ENCODE results near the gene LGI1. TPM values are rescaled to one million over a fixed set of nuclear protein-coding genes. Genes with fewer than 3 reads are reported as not detected.

Gene LGI1
- total and polyA plus RNA-seq, 2 donors from 2014 or later = not detected

DNA sequence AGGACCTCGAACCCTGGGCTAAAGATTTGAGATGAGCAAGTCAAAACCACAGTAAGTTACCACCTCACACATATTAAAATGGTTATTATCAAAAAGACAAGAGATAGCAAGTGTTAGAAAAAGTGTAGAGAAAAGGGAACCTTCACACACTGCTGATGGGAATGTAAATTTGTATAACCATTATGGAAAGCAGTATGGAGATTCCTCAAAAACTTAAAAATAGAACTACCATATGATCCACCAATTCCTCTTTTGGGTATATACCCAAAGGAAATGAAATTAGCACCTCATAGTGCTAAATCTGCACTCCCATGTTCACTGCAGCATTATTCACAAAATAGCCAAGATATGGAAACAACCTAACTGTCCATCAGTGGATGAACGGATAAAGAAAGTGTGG, 34.6 kb upstream of the LGI1 start:
- DNase-seq (no peak), FAIRE-seq (no peak)
- Histone ChIP-seq H3K27ac (ENCODE audit: low read depth in 2 of 2, low read length in 2 of 2) (no peak overlapping the region), H3K36me3 (ENCODE audit: control insufficient read depth in 2 of 3, insufficient read depth in 3 of 3, low read length in 3 of 3) (no peaks in the 10 kb centered on the region), H3K9ac (ENCODE audit: low read length in 3 of 3) (no peak overlapping the region), H3K9me3 (ENCODE audit: control insufficient read depth in 2 of 3, insufficient read depth in 1 of 3, low read length in 3 of 3) (no peaks in the 10 kb centered on the region), H3K4me3 (ENCODE audit: low read length in 3 of 3) (no peak overlapping the region), H3K4me1 (ENCODE audit: control insufficient read depth in 2 of 3, insufficient read depth in 2 of 3, low read depth in 1 of 3, low read length in 3 of 3) (no peaks in the 10 kb centered on the region), H3K27me3 (ENCODE audit: control insufficient read depth, insufficient read depth, low read length) (no peaks in the 10 kb centered on the region)
- TF ChIP-seq, protein P1, sequence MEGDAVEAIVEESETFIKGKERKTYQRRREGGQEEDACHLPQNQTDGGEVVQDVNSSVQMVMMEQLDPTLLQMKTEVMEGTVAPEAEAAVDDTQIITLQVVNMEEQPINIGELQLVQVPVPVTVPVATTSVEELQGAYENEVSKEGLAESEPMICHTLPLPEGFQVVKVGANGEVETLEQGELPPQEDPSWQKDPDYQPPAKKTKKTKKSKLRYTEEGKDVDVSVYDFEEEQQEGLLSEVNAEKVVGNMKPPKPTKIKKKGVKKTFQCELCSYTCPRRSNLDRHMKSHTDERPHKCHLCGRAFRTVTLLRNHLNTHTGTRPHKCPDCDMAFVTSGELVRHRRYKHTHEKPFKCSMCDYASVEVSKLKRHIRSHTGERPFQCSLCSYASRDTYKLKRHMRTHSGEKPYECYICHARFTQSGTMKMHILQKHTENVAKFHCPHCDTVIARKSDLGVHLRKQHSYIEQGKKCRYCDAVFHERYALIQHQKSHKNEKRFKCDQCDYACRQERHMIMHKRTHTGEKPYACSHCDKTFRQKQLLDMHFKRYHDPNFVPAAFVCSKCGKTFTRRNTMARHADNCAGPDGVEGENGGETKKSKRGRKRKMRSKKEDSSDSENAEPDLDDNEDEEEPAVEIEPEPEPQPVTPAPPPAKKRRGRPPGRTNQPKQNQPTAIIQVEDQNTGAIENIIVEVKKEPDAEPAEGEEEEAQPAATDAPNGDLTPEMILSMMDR (IDR thresholded peaks at IDR 0.05; ENCODE audit: borderline replicate concordance, extremely low read depth, insufficient read depth) = no peak
- intact Hi-C loops (cut with DNase I) = no loop called here

DNA sequence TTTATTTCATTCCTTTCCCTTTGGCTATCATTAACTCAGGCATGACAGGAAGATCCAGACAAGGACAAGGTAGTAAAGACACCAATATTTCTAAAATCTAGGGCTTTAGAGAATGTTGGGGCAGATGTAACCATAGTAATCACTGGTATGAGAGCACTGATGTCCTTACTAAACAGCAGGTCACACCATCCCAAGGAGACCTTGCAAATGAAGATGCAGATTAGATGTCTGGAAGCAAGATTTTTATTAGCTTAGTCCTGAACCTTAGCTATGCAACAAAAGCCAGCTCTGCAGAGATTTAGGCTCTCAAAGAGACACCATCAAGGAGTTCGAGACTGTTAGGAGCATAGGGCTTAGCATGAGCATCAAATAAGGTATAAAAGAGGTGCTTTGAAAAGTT, 31.7 kb upstream of the LGI1 start:
- Histone ChIP-seq H3K36me3 (ENCODE audit: control insufficient read depth in 2 of 3, insufficient read depth in 3 of 3, low read length in 3 of 3) (no peaks in the 10 kb centered on the region), H3K9me3 (ENCODE audit: control insufficient read depth in 2 of 3, insufficient read depth in 1 of 3, low read length in 3 of 3) (no peaks in the 10 kb centered on the region), H3K27ac (ENCODE audit: low read depth in 2 of 2, low read length in 2 of 2) (no peak overlapping the region), H3K4me3 (ENCODE audit: low read length in 3 of 3) (no peak overlapping the region), H3K27me3 (ENCODE audit: control insufficient read depth, insufficient read depth, low read length) (no peaks in the 10 kb centered on the region), H3K9ac (ENCODE audit: low read length in 3 of 3) (no peak overlapping the region), H3K4me1 (ENCODE audit: control insufficient read depth in 2 of 3, insufficient read depth in 2 of 3, low read depth in 1 of 3, low read length in 3 of 3) (no peaks in the 10 kb centered on the region)
- intact Hi-C loops (cut with DNase I) = no loop called here
- FAIRE-seq (no peak), DNase-seq (no peak)
- TF ChIP-seq, protein P1 (IDR thresholded peaks at IDR 0.05; ENCODE audit: borderline replicate concordance, extremely low read depth, insufficient read depth) = no peak

DNA sequence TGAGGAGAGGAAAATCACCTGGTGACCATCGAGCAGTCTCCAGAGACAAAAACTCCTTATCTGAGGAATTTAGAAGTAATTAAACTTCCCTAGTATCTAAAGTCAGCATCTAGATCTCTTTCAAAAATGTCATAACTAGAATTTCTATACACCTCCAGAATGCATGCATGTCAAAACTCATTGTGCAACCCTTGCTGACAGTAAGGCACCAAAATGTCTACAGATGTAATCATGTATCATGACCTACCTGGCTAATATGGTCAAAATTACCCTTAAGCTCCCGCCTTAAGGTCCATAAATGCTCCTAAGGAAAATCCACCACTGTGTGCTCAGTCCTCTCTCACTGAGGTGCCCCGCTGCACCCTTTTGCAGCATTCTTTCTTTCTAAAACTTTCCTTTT, 16.4 kb upstream of the LGI1 start:
- no peak overlapping the region for H3K9ac ChIP-seq (ENCODE audit: low read length in 3 of 3)
- FAIRE-seq (no peak), DNase-seq (no peak)
- intact Hi-C loops (cut with DNase I) = no loop called here
- H3K27ac ChIP-seq (ENCODE audit: low read depth in 2 of 2, low read length in 2 of 2) = no peak overlapping the region
- H3K4me1 ChIP-seq (ENCODE audit: control insufficient read depth in 2 of 3, insufficient read depth in 2 of 3, low read depth in 1 of 3, low read length in 3 of 3) = no peaks in the 10 kb centered on the region
- H3K9me3 ChIP-seq (ENCODE audit: control insufficient read depth in 2 of 3, insufficient read depth in 1 of 3, low read length in 3 of 3) = no peaks in the 10 kb centered on the region
- H3K36me3 ChIP-seq (ENCODE audit: control insufficient read depth in 2 of 3, insufficient read depth in 3 of 3, low read length in 3 of 3) = no peaks in the 10 kb centered on the region
- no peaks in the 10 kb centered on the region for H3K27me3 ChIP-seq (ENCODE audit: control insufficient read depth, insufficient read depth, low read length)
- H3K4me3 ChIP-seq (ENCODE audit: low read length in 3 of 3) = no peak overlapping the region
- TF ChIP-seq, protein P1 (IDR thresholded peaks at IDR 0.05; ENCODE audit: borderline replicate concordance, extremely low read depth, insufficient read depth) = no peak

DNA sequence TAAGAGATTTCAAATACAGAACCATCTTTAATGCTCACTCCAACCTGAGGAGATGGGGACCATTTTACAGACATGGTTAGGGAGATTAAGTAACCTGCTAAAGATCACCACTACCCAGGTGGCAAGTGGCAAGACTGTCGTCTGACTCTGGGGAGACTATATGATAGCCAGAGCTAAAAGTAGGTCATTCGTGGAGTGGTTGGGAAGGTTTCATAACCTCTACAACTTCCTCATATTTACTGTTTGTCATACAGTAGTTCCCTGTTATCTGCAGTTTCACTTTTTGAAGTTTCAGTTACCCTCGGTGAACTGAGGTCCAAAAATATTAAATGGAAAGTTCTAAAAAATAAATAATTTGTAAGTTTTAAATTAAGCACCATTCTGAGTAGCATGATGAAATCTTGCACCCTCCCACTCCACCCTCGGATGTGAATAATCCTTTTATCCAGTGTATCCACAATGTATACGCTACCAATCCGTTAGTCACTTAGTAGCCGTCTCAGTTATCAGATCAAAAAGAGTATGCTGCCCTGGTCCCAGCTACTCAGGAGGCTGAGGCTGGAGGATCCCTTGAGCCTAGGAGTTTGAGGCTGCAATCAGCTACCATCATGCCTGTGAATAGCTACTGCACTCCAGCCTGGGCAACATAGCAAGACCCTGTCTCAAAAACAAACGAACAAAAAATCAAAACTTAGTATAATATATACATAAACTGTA, 14.9 kb upstream of the LGI1 start:
- H3K4me3 ChIP-seq (ENCODE audit: low read length in 3 of 3) = no peak overlapping the region
- H3K36me3 ChIP-seq (ENCODE audit: control insufficient read depth in 2 of 3, insufficient read depth in 3 of 3, low read length in 3 of 3) = no peaks in the 10 kb centered on the region
- H3K27me3 ChIP-seq (ENCODE audit: control insufficient read depth, insufficient read depth, low read length) = no peaks in the 10 kb centered on the region
- H3K9ac ChIP-seq (ENCODE audit: low read length in 3 of 3) = no peak overlapping the region
- no peaks in the 10 kb centered on the region for H3K9me3 ChIP-seq (ENCODE audit: control insufficient read depth in 2 of 3, insufficient read depth in 1 of 3, low read length in 3 of 3)
- no peak overlapping the region for H3K27ac ChIP-seq (ENCODE audit: low read depth in 2 of 2, low read length in 2 of 2)
- intact Hi-C loops (cut with DNase I) = no loop called here
- no peak for DNase-seq
- H3K4me1 ChIP-seq (ENCODE audit: control insufficient read depth in 2 of 3, insufficient read depth in 2 of 3, low read depth in 1 of 3, low read length in 3 of 3) = no peaks in the 10 kb centered on the region
- TF ChIP-seq, protein P1 (IDR thresholded peaks at IDR 0.05; ENCODE audit: borderline replicate concordance, extremely low read depth, insufficient read depth) = no peak
- FAIRE-seq = no peak
